IPS-18c (cell line): ENCODE data around the gene NCKAP5.

Experiments
- H3K4me3 ChIP-seq: 2 replicates; pipeline ENCODE4 v1.7.0; 2013; ENCODE audit warnings: low read depth, mild to moderate bottlenecking, low read length, moderate library complexity; ENCODE audit not compliant: insufficient read depth
- H3K9me3 ChIP-seq: one replicate; pipeline ENCODE4 v1.6.1; 2013; ENCODE audit warnings: mild to moderate bottlenecking, low read length, moderate library complexity; ENCODE audit not compliant: control insufficient read depth, insufficient read depth

NCKAP5 gene

GRCh38 chr2:133568172-133568571 is at the start of gene NCKAP5:
TSS of gene NCKAP5 (minus strand) at chr2:133568463. CDS start at chr2:133517526, 50,937 bp downstream.
- Histone ChIP-seq H3K9me3 (no peaks in the 10 kb centered on the region), H3K4me3 (no peak within 1 kb of the TSS)

- H3K4me3 ChIP-seq: no peak overlapping the region
Measured at GRCh38 chr2:133609664-133610063, 41.4 kb upstream of the NCKAP5 start.

GRCh38 chr2:133608291-133608690 is 40.0 kb upstream of the NCKAP5 start:
- Histone ChIP-seq H3K9me3 (peaks cover 3% of the 10 kb centered on the region), H3K4me3 (no peak overlapping the region)

More at GRCh38 chr2:133609664-133610063, 41.4 kb upstream of the NCKAP5 start:
- peaks cover 5% of the 10 kb centered on the region for H3K9me3 ChIP-seq

- H3K9me3 ChIP-seq: peaks cover 2% of the 10 kb centered on the region
- no peak overlapping the region for H3K4me3 ChIP-seq
Measured at GRCh38 chr2:133607679-133608078, 39.4 kb upstream of the NCKAP5 start.

- H3K9me3 ChIP-seq: peaks cover 2% of the 10 kb centered on the region
Measured at GRCh38 chr2:133606616-133607015, 38.4 kb upstream of the NCKAP5 start.

GRCh38 chr2:133605766-133606137 is 37.5 kb upstream of the NCKAP5 start:
- Histone ChIP-seq H3K4me3 (no peak overlapping the region), H3K9me3 (peaks cover 2% of the 10 kb centered on the region)

More at GRCh38 chr2:133606616-133607015, 38.4 kb upstream of the NCKAP5 start:
- no peak overlapping the region for H3K4me3 ChIP-seq

- H3K4me3 ChIP-seq: no peak overlapping the region
- peaks cover 2% of the 10 kb centered on the region for H3K9me3 ChIP-seq
Measured at GRCh38 chr2:133605011-133605765, 36.9 kb upstream of the NCKAP5 start.

- Histone ChIP-seq H3K9me3 (no peaks in the 10 kb centered on the region), H3K4me3 (no peak overlapping the region)
Measured at GRCh38 chr2:133603109-133603508, 34.8 kb upstream of the NCKAP5 start.

- Histone ChIP-seq H3K4me3 (no peak overlapping the region), H3K9me3 (no peaks in the 10 kb centered on the region)
Measured at GRCh38 chr2:133602538-133602937, 34.3 kb upstream of the NCKAP5 start.

- Histone ChIP-seq H3K4me3 (no peak overlapping the region), H3K9me3 (no peaks in the 10 kb centered on the region)
Measured at GRCh38 chr2:133600266-133600928, 32.1 kb upstream of the NCKAP5 start.

GRCh38 chr2:133599811-133600210 is 31.5 kb upstream of the NCKAP5 start:
- Histone ChIP-seq H3K9me3 (no peaks in the 10 kb centered on the region), H3K4me3 (no peak overlapping the region)

GRCh38 chr2:133599211-133599803 is 31.0 kb upstream of the NCKAP5 start:
- Histone ChIP-seq H3K9me3 (no peaks in the 10 kb centered on the region), H3K4me3 (no peak overlapping the region)

GRCh38 chr2:133598769-133599168 is 30.5 kb upstream of the NCKAP5 start:
- Histone ChIP-seq H3K4me3 (no peak overlapping the region), H3K9me3 (no peaks in the 10 kb centered on the region)

- H3K9me3 ChIP-seq: no peaks in the 10 kb centered on the region
- H3K4me3 ChIP-seq: no peak overlapping the region
Measured at GRCh38 chr2:133596701-133597393, 28.6 kb upstream of the NCKAP5 start.

GRCh38 chr2:133591164-133591563 is 22.9 kb upstream of the NCKAP5 start:
- H3K4me3 ChIP-seq: no peak overlapping the region
- H3K9me3 ChIP-seq: no peaks in the 10 kb centered on the region

- Histone ChIP-seq H3K4me3 (no peak overlapping the region), H3K9me3 (no peaks in the 10 kb centered on the region)
Measured at GRCh38 chr2:133589456-133589855, 21.2 kb upstream of the NCKAP5 start.

- no peaks in the 10 kb centered on the region for H3K9me3 ChIP-seq
Measured at GRCh38 chr2:133588144-133588543, 19.9 kb upstream of the NCKAP5 start.

More at GRCh38 chr2:133588144-133588543, 19.9 kb upstream of the NCKAP5 start:
- no peak overlapping the region for H3K4me3 ChIP-seq
